ENCODE results near the gene DCAF11. TPM values are rescaled to one million over a fixed set of nuclear protein-coding genes. Genes with fewer than 3 reads are reported as not detected.

The DCAF11 gene
- polyA plus RNA-seq (2013, experiment 1 of 2) = 28.2 TPM
- 30.7 TPM for polyA plus RNA-seq (2013, experiment 2 of 2)

DNA sequence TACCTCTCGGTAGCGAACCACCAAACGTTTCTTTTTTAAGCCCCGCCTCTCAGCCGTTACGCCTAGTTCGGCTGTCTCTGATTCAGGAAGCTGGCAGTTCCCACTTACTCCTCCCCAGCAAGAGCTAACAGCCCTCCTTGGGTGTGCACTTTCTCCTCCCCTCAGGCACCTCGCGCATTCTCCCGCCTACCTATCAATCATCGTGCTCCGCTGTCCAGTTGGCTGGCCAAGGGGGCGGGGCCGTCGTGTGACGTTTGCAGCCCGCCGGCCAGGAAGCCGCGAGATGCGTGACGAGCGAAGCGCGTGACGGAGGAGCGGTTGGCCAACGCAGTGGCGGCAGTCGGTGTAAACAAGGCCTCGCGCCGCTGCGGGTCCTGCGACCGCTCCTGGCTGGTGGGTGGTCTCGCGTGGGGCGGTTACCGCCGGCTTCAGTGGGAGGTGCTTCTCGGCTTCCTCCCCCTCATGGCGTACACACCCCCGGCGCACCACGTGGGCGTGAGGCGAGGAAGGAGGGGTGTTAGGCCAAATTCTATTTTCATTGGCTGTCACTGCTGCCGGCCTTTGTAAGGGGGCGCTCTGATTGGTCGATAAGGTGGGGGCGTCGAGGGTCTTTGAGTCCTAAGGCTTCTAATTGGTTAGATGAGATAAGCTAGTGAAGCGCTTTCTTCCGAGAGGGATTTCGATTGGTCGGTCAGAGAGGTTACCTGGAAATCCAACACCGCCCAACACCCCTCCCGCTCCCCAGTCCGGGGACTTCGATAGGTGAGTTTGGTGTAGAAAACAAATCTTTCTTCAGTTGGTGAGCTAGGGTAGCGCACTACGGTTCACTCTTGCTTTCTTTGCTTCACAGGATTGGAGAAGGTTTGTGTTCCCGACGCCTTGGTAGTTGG, at the start of gene DCAF11, which contains the start of gene NRL:
TSS of gene DCAF11 (plus strand) at position 246 of the 890 bp plus-strand sequence. CDS start 818 bp downstream, outside the sequence.
TSS of gene NRL (minus strand) at position 418 of the 890 bp plus-strand sequence. CDS start 32,101 bp downstream, outside the sequence.
- 0% methylated on average over 28 to 51 of the region's 65 CpGs for WGBS, 2 experiments (ENCODE audit: insufficient coverage in 2 of 2)
- peak within 1 kb of the TSS; percentile 97 for H3K27ac ChIP-seq (ENCODE audit: low read depth, low read length, severe bottlenecking)
- H3K4me3 ChIP-seq (ENCODE audit: extremely low read depth, insufficient read depth, low read length, poor library complexity, severe bottlenecking) = peak within 1 kb of the TSS; percentile 80
- no peaks in the 10 kb centered on the region for H3K9me3 ChIP-seq (ENCODE audit: control insufficient read depth, low read length)
- H3K4me1 ChIP-seq (ENCODE audit: control insufficient read depth, insufficient read depth, low read length, poor library complexity, severe bottlenecking) = peaks cover 5% of the 10 kb centered on the region
- H3K36me3 ChIP-seq (ENCODE audit: control insufficient read depth, insufficient read depth, low read length) = peaks cover 28% of the 10 kb centered on the region

DNA sequence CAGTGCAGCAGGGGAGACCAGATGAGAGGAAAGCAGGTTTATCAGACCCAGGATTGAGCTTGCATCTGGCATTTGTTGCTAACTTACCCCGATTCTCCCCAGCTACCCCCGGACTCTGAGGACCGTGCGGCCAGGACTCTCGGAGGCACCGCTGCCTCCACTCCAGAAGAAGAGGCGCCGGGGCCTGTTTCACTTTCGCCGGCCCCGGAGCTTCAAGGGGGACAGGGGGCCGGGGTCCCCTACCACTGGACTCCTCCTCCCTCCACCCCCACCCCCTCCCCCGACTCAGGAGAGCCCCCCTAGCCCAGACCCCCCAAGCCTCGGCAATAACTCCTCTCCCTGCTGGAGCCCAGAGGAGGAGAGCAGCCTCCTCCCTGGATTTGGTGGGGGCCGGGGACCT, 49.7 kb upstream of the DCAF11 start:
- H3K27ac ChIP-seq (ENCODE audit: low read depth, low read length, severe bottlenecking) = no peak overlapping the region
- H3K9me3 ChIP-seq (ENCODE audit: control insufficient read depth, low read length) = no peaks in the 10 kb centered on the region
- H3K36me3 ChIP-seq (ENCODE audit: control insufficient read depth, insufficient read depth, low read length) = no peaks in the 10 kb centered on the region
- 92% methylated on average over 2 to 7 of the region's 15 CpGs for WGBS, 2 experiments (ENCODE audit: insufficient coverage in 2 of 2)
- no peaks in the 10 kb centered on the region for H3K4me1 ChIP-seq (ENCODE audit: control insufficient read depth, insufficient read depth, low read length, poor library complexity, severe bottlenecking)
- H3K4me3 ChIP-seq (ENCODE audit: extremely low read depth, insufficient read depth, low read length, poor library complexity, severe bottlenecking) = no peak overlapping the region

DNA sequence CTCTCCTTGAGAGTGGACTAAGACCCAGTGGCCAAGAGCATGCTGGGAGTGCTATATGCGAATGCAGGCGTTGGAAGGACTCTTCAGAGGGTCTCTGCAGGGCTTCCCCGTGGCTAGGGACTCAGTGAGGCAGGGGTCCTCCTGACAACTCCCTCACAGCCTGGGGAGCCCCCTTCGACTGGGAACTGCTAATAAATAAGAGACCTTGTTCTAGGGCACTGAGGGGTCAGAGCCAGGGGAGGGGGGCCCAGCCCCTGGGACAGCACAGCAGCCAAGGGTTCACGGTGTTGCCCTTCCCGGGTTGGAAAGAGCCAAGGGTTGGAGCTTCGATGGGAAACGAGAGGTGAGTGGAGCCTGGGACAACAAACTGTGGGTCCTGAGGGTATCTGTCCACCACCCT, 49.2 kb upstream of the DCAF11 start:
- H3K36me3 ChIP-seq (ENCODE audit: control insufficient read depth, insufficient read depth, low read length) = no peaks in the 10 kb centered on the region
- no peak overlapping the region for H3K27ac ChIP-seq (ENCODE audit: low read depth, low read length, severe bottlenecking)
- no peaks in the 10 kb centered on the region for H3K4me1 ChIP-seq (ENCODE audit: control insufficient read depth, insufficient read depth, low read length, poor library complexity, severe bottlenecking)
- WGBS, 2 experiments (ENCODE audit: insufficient coverage in 2 of 2) = 88 to 89% methylated on average over 7 to 8 of the region's 8 CpGs
- no peak overlapping the region for H3K4me3 ChIP-seq (ENCODE audit: extremely low read depth, insufficient read depth, low read length, poor library complexity, severe bottlenecking)
- no peaks in the 10 kb centered on the region for H3K9me3 ChIP-seq (ENCODE audit: control insufficient read depth, low read length)

DNA sequence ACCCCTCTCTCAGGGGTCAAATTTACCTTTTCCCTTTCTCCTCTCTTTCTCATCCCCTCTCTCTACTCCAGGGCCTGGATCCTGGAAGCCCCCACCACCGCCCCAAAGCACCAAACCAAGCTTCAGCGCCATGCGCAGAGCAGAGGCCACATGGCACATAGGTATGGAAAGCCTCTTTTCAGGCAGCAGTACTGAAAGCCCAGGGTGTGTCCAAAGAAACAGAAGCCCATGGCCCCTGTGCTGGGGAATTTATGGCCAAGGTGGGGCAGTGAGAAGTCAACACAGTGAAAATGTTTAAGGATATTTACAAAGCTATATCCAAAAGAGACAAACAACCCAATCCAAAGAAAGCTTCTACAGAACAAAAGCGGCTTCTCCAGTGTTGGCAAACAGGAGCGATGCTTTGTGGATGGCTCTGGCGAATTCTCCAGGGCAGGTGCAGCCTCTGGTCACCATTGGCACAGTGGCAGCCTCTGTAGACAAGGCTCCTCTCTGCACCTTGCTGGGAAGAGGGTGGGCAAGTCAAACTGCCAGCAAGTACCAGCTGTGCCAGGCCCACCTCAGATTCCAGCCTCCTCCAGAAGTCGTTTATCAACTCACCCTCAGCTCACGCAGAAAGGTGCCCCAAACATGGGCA, 48.0 kb upstream of the DCAF11 start:
- no peak overlapping the region for H3K4me3 ChIP-seq (ENCODE audit: extremely low read depth, insufficient read depth, low read length, poor library complexity, severe bottlenecking)
- no peaks in the 10 kb centered on the region for H3K4me1 ChIP-seq (ENCODE audit: control insufficient read depth, insufficient read depth, low read length, poor library complexity, severe bottlenecking)
- H3K36me3 ChIP-seq (ENCODE audit: control insufficient read depth, insufficient read depth, low read length) = no peaks in the 10 kb centered on the region
- 89 to 94% methylated on average over 5 of the region's 8 CpGs for WGBS, 2 experiments (ENCODE audit: insufficient coverage in 2 of 2)
- no peaks in the 10 kb centered on the region for H3K9me3 ChIP-seq (ENCODE audit: control insufficient read depth, low read length)
- no peak overlapping the region for H3K27ac ChIP-seq (ENCODE audit: low read depth, low read length, severe bottlenecking)

DNA sequence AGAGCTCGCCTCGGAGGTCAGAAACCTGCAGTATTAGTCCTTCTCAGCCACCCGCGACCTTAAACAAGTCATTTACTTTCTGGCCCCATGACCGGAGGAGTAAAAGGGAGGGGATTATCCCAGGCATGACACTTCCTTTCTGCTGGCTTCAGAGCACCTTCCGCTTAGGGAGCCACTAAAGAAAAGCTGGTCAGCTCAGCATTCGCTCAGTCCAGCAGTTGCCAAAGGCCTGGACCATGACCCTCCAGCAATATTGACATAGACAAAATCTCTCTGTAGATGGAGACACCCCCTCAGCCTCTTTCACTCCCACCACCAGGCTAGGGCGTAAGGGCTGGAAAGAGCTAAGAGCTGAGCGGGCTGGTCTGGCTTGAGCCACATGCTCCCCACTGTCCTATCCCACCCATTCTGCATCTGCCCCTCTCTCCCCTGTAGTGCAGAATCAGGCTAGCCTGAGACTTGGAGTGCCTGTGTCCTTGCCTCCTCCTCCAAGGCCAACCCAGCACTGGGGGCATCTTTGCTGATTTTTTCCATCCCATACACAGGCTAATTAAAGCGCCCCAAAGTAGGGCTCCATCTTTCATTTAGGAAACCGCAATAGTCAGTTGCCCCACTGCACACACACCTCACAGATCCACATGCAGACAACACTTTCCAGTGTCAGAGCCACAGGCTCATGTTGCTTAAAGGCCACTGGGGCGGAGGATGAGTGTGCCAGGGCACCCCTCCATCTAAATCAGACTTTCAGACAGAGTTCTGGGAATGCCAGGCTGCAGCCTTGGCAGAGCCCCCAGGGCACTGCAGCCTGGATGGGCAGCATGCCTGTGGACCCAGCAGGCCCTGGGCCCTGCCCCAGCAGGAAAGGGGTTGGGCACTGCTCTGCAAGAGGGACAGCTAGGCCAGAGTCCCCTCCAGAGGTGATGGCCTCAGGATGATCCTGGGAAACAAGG, 47.2 kb upstream of the DCAF11 start:
- H3K4me1 ChIP-seq (ENCODE audit: control insufficient read depth, insufficient read depth, low read length, poor library complexity, severe bottlenecking) = no peaks in the 10 kb centered on the region
- H3K27ac ChIP-seq (ENCODE audit: low read depth, low read length, severe bottlenecking) = no peak overlapping the region
- H3K9me3 ChIP-seq (ENCODE audit: control insufficient read depth, low read length) = no peaks in the 10 kb centered on the region
- 97 to 99% methylated on average over 6 to 12 of the region's 12 CpGs for WGBS, 2 experiments (ENCODE audit: insufficient coverage in 2 of 2)
- H3K36me3 ChIP-seq (ENCODE audit: control insufficient read depth, insufficient read depth, low read length) = no peaks in the 10 kb centered on the region
- no peak overlapping the region for H3K4me3 ChIP-seq (ENCODE audit: extremely low read depth, insufficient read depth, low read length, poor library complexity, severe bottlenecking)

DNA sequence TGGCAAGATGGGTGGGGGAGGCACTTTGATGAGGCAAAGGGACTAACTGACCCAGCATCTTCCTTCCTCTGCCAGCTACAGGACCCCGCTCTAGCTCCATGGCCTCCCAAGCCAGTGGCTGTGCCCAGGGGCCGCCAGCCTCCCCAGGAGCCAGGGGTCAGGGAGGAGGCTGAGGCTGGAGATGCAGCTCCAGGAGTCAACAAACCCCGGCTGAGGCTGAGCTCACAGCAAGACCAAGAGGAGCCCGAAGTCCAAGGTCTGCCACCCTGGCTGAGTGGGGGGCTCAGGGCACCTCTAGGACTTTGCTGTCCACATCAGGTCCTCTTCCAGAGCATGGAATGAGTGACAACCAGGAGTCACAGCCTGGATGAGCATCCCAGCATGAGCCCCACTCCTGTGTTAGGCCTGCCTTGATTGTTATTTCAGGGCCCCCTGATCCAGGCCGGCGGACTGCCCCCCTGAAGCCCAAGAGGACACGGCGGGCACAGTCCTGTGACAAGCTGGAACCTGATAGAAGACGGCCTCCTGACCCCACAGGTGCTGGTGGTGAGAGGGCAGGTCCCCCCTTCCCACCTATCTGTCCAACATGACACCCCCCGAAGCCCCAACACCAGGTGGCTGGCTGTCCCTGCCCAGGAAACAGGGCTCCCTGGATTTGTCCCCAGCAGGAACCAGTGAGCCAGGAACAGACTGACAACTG, 45.7 kb upstream of the DCAF11 start:
- Histone ChIP-seq H3K27ac (ENCODE audit: low read depth, low read length, severe bottlenecking) (no peak overlapping the region), H3K9me3 (ENCODE audit: control insufficient read depth, low read length) (no peaks in the 10 kb centered on the region), H3K4me1 (ENCODE audit: control insufficient read depth, insufficient read depth, low read length, poor library complexity, severe bottlenecking) (no peaks in the 10 kb centered on the region), H3K36me3 (ENCODE audit: control insufficient read depth, insufficient read depth, low read length) (no peaks in the 10 kb centered on the region), H3K4me3 (ENCODE audit: extremely low read depth, insufficient read depth, low read length, poor library complexity, severe bottlenecking) (no peak overlapping the region)
- WGBS, 2 experiments (ENCODE audit: insufficient coverage in 2 of 2) = 92 to 94% methylated on average over 2 to 3 of the region's 10 CpGs

DNA sequence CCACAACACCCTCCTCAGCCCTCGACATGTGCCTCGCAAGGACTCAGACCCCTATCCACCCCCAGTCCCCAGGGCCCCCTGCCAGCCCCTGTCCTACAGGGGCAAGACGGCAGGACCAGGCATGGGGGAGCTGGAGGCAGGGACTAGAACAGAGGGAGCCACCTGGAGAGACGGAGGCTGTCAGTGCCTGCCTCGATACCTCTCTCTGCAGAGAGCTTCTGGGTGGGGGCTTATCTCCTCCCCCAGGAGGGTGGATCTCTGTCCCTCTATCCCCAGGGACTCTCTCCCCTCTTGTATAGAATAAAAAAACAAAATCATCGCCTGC, 45.2 kb upstream of the DCAF11 start:
- no peak overlapping the region for H3K27ac ChIP-seq (ENCODE audit: low read depth, low read length, severe bottlenecking)
- H3K36me3 ChIP-seq (ENCODE audit: control insufficient read depth, insufficient read depth, low read length) = no peaks in the 10 kb centered on the region
- no peaks in the 10 kb centered on the region for H3K4me1 ChIP-seq (ENCODE audit: control insufficient read depth, insufficient read depth, low read length, poor library complexity, severe bottlenecking)
- no peaks in the 10 kb centered on the region for H3K9me3 ChIP-seq (ENCODE audit: control insufficient read depth, low read length)
- WGBS, 2 experiments (ENCODE audit: insufficient coverage in 2 of 2) = 80 to 100% methylated on average over 1 to 2 of the region's 6 CpGs
- no peak overlapping the region for H3K4me3 ChIP-seq (ENCODE audit: extremely low read depth, insufficient read depth, low read length, poor library complexity, severe bottlenecking)

DNA sequence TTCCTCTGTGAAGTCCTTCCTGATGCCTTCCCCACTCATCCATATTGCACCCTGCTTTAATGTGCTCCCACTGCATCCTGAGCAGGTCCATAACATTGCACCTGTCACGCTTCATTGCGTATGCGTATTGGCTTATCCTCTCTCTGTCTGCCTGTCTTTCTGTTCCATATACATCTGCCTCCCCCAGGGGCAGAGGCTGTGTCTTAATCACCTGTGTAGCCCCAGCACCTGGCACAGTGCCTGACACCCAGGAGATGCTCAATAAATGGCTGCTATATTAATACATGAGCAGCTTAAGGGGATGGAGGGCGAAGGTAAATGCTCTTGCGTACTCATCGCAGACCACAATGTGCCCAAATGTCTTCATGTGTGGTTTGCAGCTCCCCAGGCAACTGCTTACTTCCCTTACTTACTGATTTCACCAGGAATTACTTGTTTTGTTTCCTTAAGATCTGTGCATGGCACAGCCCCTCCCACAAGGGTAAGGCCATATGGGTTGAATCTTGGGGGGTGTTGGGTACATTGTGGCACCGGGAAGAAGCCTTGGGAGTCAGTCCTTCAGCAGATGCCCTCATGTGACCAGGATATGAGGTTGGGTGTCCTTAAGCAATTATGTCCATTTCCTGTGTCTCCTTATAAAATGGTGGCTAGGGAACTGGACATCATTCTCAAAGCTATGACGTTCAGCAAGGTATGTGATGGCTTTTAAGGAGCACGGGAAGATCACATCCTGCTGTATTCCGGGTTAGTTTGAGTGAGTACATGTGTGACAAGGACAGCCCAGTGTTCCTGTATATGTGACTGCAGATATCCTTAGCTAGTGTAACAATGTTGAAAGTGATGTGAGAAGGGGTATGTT, 44.1 kb upstream of the DCAF11 start:
- no peaks in the 10 kb centered on the region for H3K4me1 ChIP-seq (ENCODE audit: control insufficient read depth, insufficient read depth, low read length, poor library complexity, severe bottlenecking)
- H3K36me3 ChIP-seq (ENCODE audit: control insufficient read depth, insufficient read depth, low read length) = no peaks in the 10 kb centered on the region
- 80 to 90% methylated on average over 10 of the region's 10 CpGs for WGBS, 2 experiments (ENCODE audit: insufficient coverage in 2 of 2)
- H3K4me3 ChIP-seq (ENCODE audit: extremely low read depth, insufficient read depth, low read length, poor library complexity, severe bottlenecking) = no peak overlapping the region
- no peak overlapping the region for H3K27ac ChIP-seq (ENCODE audit: low read depth, low read length, severe bottlenecking)
- no peaks in the 10 kb centered on the region for H3K9me3 ChIP-seq (ENCODE audit: control insufficient read depth, low read length)

DNA sequence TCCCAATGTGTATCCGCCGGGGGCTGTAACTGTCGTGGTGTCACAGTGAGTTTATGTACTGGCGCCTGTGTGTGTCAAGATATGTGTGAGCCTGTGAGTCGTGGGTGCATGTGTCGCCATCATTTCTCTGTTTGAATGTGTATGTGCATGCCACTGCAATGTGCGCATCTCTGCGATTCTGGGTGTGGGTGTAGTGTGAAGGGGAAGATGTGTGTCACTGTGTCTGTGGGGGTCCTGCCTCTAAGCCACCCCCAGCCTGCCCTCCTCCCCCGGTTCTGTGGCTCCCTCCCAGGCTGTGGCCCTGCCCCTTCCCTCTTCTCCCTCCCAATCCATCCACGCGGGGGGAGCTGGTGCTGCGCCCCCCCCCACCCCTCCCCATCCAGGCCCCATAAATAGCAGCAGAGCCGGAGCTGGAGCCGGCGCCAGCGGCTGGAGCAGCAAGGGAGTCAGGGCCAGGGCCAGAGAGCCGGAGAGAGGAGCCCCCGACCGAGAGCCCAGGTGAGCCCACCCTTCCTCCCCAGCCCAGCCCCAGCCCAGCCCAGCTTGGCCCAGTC, 43.4 kb upstream of the DCAF11 start, which contains the start of gene CPNE6:
TSS of gene CPNE6 (plus strand) at position 419 of the 554 bp plus-strand sequence. CDS start 1,375 bp downstream, outside the sequence.
- H3K36me3 ChIP-seq (ENCODE audit: control insufficient read depth, insufficient read depth, low read length) = no peaks in the 10 kb centered on the region
- no peak within 1 kb of the TSS for H3K27ac ChIP-seq (ENCODE audit: low read depth, low read length, severe bottlenecking)
- 94 to 95% methylated on average over 6 to 13 of the region's 19 CpGs for WGBS, 2 experiments (ENCODE audit: insufficient coverage in 2 of 2)
- no peaks in the 10 kb centered on the region for H3K9me3 ChIP-seq (ENCODE audit: control insufficient read depth, low read length)
- H3K4me1 ChIP-seq (ENCODE audit: control insufficient read depth, insufficient read depth, low read length, poor library complexity, severe bottlenecking) = no peaks in the 10 kb centered on the region
- no peak within 1 kb of the TSS for H3K4me3 ChIP-seq (ENCODE audit: extremely low read depth, insufficient read depth, low read length, poor library complexity, severe bottlenecking)

Data from mesodermal cell (in vitro differentiated cells).